Nephron (organoid): ENCODE measurements around the gene FCGR1A.
"Not testable (repeated sequence)": the region's sequence is repeated elsewhere in the genome, so short reads cannot be mapped to it uniquely, and the experiment has no call there.

ENCODE experiments used
- H3K27ac Mint-ChIP-seq, 3 experiments: 2 replicates each; pipeline ENCODE4 v1.8.0; 2020; ENCODE audit warnings: mixed read lengths in 3 of 3, mild to moderate bottlenecking in 2 of 3, moderate library complexity in 1 of 3
- H3K27me3 Mint-ChIP-seq: 2 replicates; pipeline ENCODE4 v1.8.0; 2021; ENCODE audit warnings: low read depth, mild to moderate bottlenecking, moderate library complexity, mixed read lengths
- H3K36me3 Mint-ChIP-seq: 2 replicates; pipeline ENCODE4 v1.8.0; 2020; ENCODE audit warnings: low read depth, mixed read lengths
- H3K4me1 Mint-ChIP-seq: 2 replicates; pipeline ENCODE4 v1.8.0; 2020; ENCODE audit warnings: mixed read lengths
- H3K4me3 Mint-ChIP-seq, 3 experiments: 2 replicates each; pipeline ENCODE4 v1.8.0; 2020; ENCODE audit warnings: mild to moderate bottlenecking in 3 of 3, mixed read lengths in 3 of 3, moderate library complexity in 2 of 3
- H3K9me3 Mint-ChIP-seq: 2 replicates; pipeline ENCODE4 v1.8.0; 2020; ENCODE audit warnings: mixed read lengths

FCGR1A gene

DNA sequence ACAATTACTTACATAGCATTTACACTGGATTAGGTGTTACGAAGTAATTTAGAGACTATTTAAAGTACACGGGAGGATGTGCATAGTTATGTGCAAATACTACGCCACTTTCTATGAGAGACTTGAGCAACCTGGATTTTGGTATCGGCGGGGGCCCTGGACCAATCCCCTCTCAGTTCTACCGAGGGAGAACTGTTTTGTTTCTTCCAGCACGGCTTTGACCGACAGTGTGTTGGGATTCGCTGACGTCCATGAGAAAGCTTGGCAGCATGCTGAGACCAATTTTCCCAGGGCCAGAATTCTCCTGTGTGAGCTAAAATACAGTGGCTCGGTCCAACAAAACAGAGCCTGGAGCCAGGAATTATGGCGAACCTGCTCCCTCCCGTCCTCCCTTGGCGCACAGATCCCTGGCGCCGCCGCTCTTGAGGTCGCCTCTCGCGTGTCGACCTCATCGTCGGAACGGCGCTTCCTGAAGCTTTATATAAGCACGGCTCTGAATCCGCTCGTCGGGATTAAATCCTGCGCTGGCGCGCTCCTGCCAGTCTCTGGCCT is 49.3 kb downstream of the FCGR1A start:
- not testable (repeated sequence) for H3K9me3 Mint-ChIP-seq, H3K4me1 Mint-ChIP-seq, H3K4me3 Mint-ChIP-seq, H3K27ac Mint-ChIP-seq, H3K36me3 Mint-ChIP-seq, H3K27me3 Mint-ChIP-seq

DNA sequence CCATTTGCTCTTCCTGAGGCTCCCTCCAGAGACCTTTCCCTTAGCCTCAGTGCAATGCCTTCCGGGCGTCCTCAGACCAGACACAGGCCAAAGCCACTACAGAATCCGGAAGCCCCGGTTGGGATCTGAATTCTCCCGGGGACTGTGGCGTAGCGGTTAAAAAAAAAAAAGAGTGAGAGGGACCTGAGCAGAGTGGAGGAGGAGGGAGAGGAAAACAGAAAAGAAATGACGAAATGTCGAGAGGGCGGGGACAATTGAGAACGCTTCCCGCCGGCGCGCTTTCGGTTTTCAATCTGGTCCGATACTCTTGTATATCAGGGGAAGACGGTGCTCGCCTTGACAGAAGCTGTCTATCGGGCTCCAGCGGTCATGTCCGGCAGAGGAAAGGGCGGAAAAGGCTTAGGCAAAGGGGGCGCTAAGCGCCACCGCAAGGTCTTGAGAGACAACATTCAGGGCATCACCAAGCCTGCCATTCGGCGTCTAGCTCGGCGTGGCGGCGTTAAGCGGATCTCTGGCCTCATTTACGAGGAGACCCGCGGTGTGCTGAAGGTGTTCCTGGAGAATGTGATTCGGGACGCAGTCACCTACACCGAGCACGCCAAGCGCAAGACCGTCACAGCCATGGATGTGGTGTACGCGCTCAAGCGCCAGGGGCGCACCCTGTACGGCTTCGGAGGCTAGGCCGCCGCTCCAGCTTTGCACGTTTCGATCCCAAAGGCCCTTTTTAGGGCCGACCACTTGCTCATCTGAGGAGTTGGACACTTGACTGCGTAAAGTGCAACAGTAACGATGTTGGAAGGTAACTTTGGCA is 50.0 kb downstream of the FCGR1A start:
- not testable (repeated sequence) for H3K4me1 Mint-ChIP-seq, H3K27me3 Mint-ChIP-seq, H3K9me3 Mint-ChIP-seq, H3K36me3 Mint-ChIP-seq, H3K4me3 Mint-ChIP-seq, H3K27ac Mint-ChIP-seq

GRCh38 chr1:149833144-149833543 is 50.6 kb downstream of the FCGR1A start:
- not testable (repeated sequence) for H3K27me3 Mint-ChIP-seq, H3K36me3 Mint-ChIP-seq, H3K4me1 Mint-ChIP-seq, H3K27ac Mint-ChIP-seq, H3K9me3 Mint-ChIP-seq, H3K4me3 Mint-ChIP-seq

DNA sequence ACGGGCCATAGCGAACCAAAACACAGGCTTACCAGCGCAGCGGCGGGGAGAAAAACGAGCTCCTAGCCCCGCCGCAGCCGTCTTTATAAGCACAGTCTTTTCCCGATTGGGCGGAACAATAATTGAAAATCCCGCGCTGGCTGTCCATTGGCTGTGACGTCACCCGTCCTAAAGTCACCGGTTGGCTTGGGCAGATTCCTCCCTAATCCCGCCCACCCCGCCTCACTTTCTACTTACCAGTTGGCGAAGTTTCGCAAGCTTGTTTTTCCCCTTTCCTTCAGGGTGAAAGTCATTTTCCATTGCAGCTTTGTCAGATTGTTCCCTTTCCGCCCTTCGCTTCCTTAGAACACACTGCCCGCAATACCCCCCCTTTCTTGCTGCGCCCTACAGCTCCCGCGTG is 58.7 kb downstream of the FCGR1A start:
- H3K36me3 Mint-ChIP-seq, H3K27ac Mint-ChIP-seq, H3K27me3 Mint-ChIP-seq, H3K4me3 Mint-ChIP-seq, H3K9me3 Mint-ChIP-seq: not testable (repeated sequence)
- peaks cover 26% of the 10 kb centered on the region for H3K4me1 Mint-ChIP-seq
